Coronary artery (tissue), 2 donors: Measurements from ENCODE around the gene BARHL2.

Experiments
- DNase-seq: peaks from one replicate; pipeline ENCODE4 v3.0.0-alpha.2; 2017; ENCODE audit warnings: low spot score
- H3K27ac ChIP-seq, 2 donors: fragments of 200-600 bp; sonication (generic); one replicate each; pipeline ENCODE4 v1.5.1; 2016 to 2019
- H3K4me3 ChIP-seq: fragments of 200-600 bp; sonication (generic); 2 replicates; pipeline ENCODE4 v1.5.1; 2016; ENCODE audit warnings: mild to moderate bottlenecking, moderate library complexity
- TF ChIP-seq, protein P1 (sequence below): fragments of 200-600 bp; sonication (generic); IDR thresholded peaks from one replicate; pipeline ENCODE4 v1.5.1; 2019; ENCODE audit warnings: antibody characterized with exemption

BARHL2 gene

GRCh38 chr1:90729504-90730242 lies 12.6 kb upstream of the BARHL2 start:
- TF ChIP-seq, protein P1, sequence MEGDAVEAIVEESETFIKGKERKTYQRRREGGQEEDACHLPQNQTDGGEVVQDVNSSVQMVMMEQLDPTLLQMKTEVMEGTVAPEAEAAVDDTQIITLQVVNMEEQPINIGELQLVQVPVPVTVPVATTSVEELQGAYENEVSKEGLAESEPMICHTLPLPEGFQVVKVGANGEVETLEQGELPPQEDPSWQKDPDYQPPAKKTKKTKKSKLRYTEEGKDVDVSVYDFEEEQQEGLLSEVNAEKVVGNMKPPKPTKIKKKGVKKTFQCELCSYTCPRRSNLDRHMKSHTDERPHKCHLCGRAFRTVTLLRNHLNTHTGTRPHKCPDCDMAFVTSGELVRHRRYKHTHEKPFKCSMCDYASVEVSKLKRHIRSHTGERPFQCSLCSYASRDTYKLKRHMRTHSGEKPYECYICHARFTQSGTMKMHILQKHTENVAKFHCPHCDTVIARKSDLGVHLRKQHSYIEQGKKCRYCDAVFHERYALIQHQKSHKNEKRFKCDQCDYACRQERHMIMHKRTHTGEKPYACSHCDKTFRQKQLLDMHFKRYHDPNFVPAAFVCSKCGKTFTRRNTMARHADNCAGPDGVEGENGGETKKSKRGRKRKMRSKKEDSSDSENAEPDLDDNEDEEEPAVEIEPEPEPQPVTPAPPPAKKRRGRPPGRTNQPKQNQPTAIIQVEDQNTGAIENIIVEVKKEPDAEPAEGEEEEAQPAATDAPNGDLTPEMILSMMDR: no peak
- DNase-seq: no peak
- Histone ChIP-seq H3K4me3 (peak overlapping the region; percentile 29), H3K27ac (no peak overlapping the region)

DNA sequence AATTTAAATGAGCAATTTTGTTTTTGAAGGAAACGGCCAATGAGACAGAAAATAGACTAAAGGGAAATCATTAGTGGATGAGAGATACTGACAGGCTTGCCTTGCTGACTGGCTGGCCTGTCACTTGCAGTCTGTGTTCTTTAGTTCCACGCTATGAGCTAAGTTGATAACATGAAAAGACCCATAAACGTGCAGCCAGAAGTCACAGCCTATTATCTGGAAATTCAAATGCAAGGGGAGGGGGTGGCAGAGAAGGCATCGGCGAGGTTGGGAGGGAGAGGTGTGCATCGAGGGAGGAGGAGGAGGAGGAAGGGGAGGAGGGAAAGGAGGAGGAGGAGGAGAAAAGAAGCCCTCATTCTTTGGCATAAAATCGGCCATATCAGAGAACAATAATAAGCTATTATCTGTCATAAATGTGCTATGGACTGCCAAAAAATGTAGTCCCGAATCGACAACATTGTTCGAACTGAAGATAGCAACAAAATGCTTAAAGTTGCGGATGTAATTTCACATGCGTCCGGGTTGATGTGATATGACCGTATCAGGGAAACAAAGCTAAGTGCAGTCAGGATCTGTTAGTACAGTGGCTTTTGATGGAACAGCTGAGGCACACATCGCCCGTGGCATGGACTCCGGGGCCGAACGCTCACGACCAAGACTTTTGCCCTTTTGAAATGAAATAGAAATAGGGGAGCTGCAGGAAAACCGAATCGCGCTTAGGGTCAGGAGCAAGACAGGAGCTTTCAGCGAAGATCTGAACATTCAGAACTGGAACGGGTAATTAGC lies 11.6 kb upstream of the BARHL2 start:
- no peak overlapping the region for H3K4me3 ChIP-seq
- DNase-seq: no peak
- TF ChIP-seq, protein P1: no peak
- H3K27ac ChIP-seq: no peak overlapping the region

DNA sequence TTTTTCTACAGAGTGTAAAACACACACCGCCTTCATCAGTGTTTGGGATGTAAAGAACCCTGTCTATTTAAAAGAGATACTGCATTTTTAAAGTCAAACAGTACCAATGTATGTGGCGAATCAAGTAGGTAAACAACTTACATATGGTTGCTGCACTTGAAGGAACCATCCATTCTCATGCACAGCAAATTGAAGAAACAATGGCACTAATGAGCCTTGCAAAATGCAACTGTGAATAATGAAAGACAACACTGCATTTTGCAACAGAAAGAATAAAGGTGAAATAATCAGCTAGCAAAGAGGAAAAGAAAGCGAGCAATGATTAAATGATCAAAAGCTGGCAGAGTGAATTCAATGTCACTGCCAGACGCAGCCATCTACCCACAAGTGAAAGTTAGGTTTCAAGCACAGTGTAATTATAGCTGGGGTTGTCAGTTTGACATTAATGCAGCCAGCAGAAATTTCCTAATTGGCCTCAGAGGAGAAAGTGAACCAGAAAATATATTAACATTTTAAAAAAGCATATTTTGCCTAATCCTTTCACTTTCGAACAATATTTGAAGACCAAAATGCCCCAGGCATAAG lies 10.9 kb upstream of the BARHL2 start:
- no peak overlapping the region for H3K4me3 ChIP-seq
- no peak for DNase-seq
- no peak overlapping the region for H3K27ac ChIP-seq
- TF ChIP-seq, protein P1: no peak

DNA sequence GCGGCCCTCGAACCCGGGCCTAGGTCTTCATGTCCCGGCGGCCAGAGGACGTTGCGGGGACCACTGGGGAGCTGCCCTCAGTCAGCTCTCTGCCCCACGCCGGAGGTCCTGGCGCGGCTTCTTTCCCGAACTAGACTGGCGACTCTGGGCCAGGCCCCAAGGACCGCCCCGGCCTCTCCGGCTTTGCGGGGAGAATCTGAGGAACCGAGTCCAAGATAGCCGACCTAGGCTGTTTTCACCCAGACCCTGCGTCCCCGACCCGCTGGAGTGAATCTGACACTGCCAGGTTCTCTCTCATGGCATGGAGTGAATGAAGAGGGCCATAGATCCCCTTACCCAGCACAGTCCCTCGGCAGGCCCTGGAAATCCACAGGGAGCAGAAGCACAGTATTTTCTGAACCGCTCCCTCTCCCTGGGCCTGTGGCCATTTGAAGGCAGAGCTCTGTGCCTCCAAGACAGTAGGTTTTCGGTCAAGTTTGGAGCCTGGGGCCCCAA lies 9.9 kb upstream of the BARHL2 start:
- no peak overlapping the region for H3K27ac ChIP-seq
- DNase-seq: no peak
- TF ChIP-seq, protein P1: no peak
- peak overlapping the region; percentile 62 for H3K4me3 ChIP-seq

DNA sequence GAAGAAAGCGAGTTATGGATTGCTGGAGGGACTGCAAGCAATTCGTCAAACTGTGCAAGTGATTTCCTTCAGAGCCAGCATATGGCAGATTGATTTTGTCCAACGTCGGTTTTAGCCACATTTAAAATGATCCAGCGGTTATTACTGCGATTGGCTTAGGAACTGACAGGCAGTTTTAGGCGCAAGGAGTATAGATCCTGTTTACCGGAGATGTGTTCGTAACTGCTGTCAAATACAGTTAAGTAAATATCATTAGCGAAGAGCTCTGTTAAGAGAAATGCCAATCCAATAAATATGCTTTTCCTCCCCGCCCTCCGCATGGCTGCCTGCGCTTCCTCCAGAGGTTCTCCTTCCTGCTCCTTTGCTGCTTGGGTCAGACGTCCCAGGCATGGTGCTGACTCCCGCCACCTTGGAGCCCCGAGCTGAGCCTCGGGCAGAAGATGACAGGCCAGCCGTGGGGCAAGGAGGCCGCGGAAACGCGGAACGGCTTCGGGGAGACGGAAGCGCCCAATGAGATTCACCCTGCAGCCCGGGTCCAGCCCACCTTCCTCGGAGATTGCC lies 9.4 kb upstream of the BARHL2 start:
- Histone ChIP-seq H3K4me3 (peak overlapping the region; percentile 62), H3K27ac (no peak overlapping the region)
- TF ChIP-seq, protein P1: no peak
- DNase-seq: no peak

GRCh38 chr1:90725657-90726424 lies 8.7 kb upstream of the BARHL2 start:
- peak overlapping the region; percentile 62 for H3K4me3 ChIP-seq
- DNase-seq: no peak
- TF ChIP-seq, protein P1: no peak
- no peak overlapping the region for H3K27ac ChIP-seq
